HUES6 (cell line): ENCODE measurements around the gene NKAPL.
"Not testable (repeated sequence)": the region's sequence is repeated elsewhere in the genome, so short reads cannot be mapped to it uniquely, and the experiment has no call there.

Experiments
- H3K27ac ChIP-seq: 2 replicates; pipeline ENCODE4 v1.7.0; 2013; ENCODE audit warnings: low read depth, mild to moderate bottlenecking, low read length, inconsistent platforms
- H3K27me3 ChIP-seq: 2 replicates; pipeline ENCODE4 v1.6.1; 2013; ENCODE audit warnings: low read length; ENCODE audit not compliant: control insufficient read depth, insufficient read depth
- H3K36me3 ChIP-seq: 2 replicates; pipeline ENCODE4 v1.6.1; 2013; ENCODE audit warnings: low read length; ENCODE audit not compliant: control insufficient read depth, insufficient read depth
- H3K4me1 ChIP-seq: 2 replicates; pipeline ENCODE4 v1.6.1; 2013; ENCODE audit warnings: low read length; ENCODE audit not compliant: control insufficient read depth, insufficient read depth
- H3K4me3 ChIP-seq: 2 replicates; pipeline ENCODE4 v1.5.1; 2013; ENCODE audit warnings: low read depth, low read length
- H3K9ac ChIP-seq: one replicate; pipeline ENCODE4 v1.6.1; 2013; ENCODE audit warnings: mild to moderate bottlenecking, low read length
- H3K9me3 ChIP-seq: 2 replicates; pipeline ENCODE4 v1.6.1; 2013; ENCODE audit warnings: low read depth, low read length; ENCODE audit not compliant: control insufficient read depth, insufficient read depth

NKAPL gene

DNA sequence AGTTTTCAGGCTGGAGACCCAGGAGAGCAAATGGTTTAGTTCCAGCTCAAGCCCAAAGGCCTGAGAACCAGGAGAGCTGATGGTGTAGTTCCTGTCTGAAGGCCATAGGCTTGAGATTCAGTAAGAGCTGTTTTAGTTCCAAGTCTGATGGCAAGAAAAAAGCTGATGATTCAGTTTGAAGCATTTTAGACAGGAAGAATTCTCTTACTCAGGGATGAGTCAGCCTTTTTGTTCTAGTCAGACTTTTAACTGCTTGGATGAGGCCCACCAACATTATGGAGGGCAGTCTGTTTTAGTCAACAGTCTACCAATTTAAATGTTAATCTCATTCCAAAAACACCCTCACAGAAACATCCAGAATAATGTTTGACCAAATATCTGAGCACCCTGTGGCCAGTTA, 10.4 kb downstream of the NKAPL start:
- no peak overlapping the region for H3K4me3 ChIP-seq
- H3K27ac ChIP-seq = no peak overlapping the region
- H3K4me1 ChIP-seq = 0 out of 2 replicates have a peak, but pooled peaks cover 3% of the 10 kb centered on the region

DNA sequence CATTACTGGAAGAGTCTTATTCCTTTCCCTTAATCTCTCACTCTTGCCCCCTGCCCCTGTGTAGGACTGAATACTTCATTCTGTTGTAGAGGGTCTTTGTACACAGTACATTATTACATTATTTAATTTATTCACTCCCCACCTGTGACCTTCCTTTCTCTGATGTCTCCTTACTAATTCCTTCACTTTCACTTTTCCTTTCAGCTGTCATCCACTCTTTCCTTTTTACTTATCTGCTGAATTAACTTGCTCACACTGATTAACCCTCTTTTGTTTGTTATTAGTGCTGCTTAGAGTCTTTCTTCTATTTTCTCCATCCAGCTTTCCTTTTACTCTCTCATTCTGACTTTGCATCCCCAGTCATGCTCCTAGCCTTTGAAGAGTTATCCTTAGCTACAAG, 15.8 kb downstream of the NKAPL start:
- Histone ChIP-seq H3K36me3 (peaks cover 51% of the 10 kb centered on the region), H3K4me3 (no peak overlapping the region), H3K9ac (no peak overlapping the region), H3K4me1 (no peaks in the 10 kb centered on the region), H3K27me3 (no peaks in the 10 kb centered on the region), H3K27ac (no peak overlapping the region), H3K9me3 (no peaks in the 10 kb centered on the region)

More for the DNA sequence above, 10.4 kb downstream of the NKAPL start:
- H3K9me3 ChIP-seq = no peaks in the 10 kb centered on the region
- H3K27me3 ChIP-seq = no peaks in the 10 kb centered on the region
- H3K9ac ChIP-seq = peak overlapping the region; percentile 8
- H3K36me3 ChIP-seq = peaks cover 26% of the 10 kb centered on the region

DNA sequence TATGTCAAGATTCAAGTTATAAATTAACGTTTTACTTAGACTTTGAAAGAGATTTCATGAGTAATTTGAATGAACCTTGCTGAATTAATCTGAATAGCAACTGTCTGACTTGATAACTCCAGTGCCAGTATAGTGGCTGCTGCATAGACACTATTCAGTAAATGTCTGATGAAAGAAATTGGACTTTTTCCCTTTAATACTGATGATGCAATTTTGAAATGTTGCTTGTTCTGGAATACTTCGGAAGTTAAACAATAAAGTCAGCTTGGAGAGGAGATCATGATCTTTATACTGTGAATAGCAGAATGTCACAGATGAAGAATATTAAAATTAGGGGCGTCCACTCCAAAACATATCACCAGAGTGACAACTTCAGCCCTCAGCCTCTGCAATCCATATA, 18.6 kb downstream of the NKAPL start:
- no peaks in the 10 kb centered on the region for H3K4me1 ChIP-seq
- no peak overlapping the region for H3K4me3 ChIP-seq
- H3K9ac ChIP-seq = no peak overlapping the region
- peaks cover 41% of the 10 kb centered on the region for H3K36me3 ChIP-seq
- H3K27me3 ChIP-seq = no peaks in the 10 kb centered on the region
- H3K27ac ChIP-seq = no peak overlapping the region
- H3K9me3 ChIP-seq = no peaks in the 10 kb centered on the region

DNA sequence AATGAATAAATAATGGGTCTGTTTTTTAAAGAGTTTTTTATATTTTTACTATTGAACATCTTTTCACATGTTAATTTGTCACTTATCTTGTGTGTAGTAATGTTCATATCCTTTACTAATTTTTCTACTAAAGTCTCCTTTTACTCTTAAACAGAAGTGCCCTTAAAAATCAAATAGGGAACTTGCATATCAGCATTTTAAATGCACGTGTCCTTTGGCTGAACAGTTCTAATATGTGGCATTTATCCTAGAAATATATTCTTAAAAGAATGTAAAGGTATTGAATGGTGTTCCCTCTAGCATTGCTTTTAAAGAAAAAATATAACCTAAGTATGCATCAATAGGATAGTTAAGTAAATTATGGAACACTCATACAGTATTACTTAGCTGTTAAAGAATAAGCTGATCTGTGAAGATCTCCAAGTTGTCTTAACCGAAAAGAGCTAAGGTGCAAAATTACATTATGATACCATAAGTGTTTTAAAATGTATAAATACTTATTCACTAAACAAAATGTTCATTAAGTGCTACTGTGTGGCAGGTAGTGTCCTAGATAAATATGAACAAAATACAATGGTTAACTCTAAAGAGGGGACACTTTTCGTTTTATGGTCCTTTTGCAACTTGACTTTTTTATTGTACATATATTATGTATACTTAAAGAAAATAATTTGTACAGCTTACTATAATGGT, 21.6 kb downstream of the NKAPL start:
- Histone ChIP-seq H3K36me3 (peaks cover 34% of the 10 kb centered on the region), H3K9ac (no peak overlapping the region), H3K9me3 (no peaks in the 10 kb centered on the region), H3K4me3 (peak overlapping the region; percentile 85), H3K4me1 (no peaks in the 10 kb centered on the region), H3K27ac (no peak overlapping the region), H3K27me3 (no peaks in the 10 kb centered on the region)

DNA sequence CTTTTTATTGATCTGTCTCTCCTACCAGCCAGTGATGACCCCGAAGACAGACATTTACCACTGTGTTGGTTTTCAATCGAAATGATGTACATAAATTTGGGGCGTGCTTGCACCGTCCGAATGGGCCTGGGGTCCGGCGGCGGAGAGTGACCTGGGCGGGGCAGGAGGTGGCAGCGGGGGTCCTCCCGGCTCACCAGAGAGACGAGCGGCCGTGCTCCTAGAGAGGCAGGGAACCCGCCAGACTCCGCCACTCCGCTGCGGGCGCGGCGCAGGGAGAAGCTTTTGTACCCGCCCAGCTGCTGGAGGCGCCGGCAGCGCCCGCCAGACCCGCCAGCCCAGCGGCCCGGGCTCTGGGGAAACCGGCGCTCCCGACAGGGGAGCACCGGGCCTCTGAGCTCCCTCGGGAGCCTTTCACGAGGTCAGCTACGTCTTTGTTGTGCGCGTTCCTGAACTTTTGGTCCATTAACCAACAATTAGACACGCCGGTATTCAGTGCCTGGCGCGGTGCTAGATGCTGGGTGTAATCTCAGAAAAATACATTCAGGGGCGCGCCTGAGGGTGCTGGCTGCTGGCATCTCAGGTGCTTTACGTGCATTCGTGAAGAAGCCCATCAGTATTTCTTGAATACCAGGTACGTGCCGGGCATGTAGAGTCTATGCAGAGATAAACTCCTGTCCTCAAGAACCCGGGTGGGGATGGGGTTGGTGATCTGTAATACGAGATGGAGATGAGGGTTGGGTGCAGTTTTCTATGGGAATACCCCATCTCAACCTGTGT, 22.4 kb downstream of the NKAPL start, which contains the start of gene PGBD1:
Gene PGBD1, plus strand, starts transcription at position 285 of the 777 bp plus-strand sequence. CDS start 2,242 bp downstream, outside the sequence.
- Histone ChIP-seq H3K4me1 (no peaks in the 10 kb centered on the region), H3K27me3 (no peaks in the 10 kb centered on the region), H3K9me3 (no peaks in the 10 kb centered on the region), H3K9ac (peak within 1 kb of the TSS; percentile 73), H3K4me3 (peak within 1 kb of the TSS; percentile 85), H3K36me3 (peaks cover 34% of the 10 kb centered on the region), H3K27ac (no peak within 1 kb of the TSS; the same call in 1 of the 2 replicates)

DNA sequence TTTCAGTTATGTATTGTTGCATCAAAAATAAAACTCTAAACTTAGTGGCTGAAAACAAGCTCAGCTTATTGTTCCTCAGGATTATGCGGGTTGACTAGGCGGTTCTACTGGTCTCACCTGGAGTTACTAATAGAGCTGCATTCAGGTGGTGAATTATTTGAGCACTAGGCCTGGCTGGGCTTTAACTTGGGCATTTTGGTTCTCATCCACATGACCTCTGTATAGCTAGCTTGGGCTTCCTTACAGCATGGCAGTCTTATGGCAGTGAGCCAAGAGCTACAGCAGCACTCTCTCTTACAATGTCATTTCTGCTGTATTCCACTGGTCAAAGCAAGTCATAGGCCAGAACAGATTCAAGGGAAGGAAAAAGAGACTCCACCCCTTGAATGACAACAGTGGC, 23.8 kb downstream of the NKAPL start:
- Histone ChIP-seq H3K9ac (no peak overlapping the region), H3K9me3 (no peaks in the 10 kb centered on the region), H3K27me3 (no peaks in the 10 kb centered on the region), H3K4me3 (peak overlapping the region; percentile 85; the same call in 1 of the 2 replicates), H3K27ac (no peak overlapping the region), H3K36me3 (peaks cover 41% of the 10 kb centered on the region), H3K4me1 (no peaks in the 10 kb centered on the region)

DNA sequence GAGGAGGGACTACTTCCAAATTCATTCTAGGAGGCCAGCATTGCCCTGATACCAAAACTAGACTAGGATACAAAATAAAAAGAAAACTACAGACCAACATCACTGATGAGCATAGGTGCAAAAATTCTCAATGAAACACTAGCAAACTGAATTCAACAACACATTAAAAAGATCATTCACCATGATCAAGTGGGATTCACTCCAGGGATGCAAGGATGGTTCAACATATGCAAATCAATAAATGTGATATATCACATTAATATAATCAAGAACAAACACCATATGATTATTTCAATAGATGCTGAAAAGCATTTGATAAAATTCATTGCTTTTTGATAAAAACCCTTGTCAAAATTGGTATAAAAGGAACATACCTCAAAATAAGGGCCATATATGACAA, 32.5 kb downstream of the NKAPL start:
- no peaks in the 10 kb centered on the region for H3K4me1 ChIP-seq
- no peak overlapping the region for H3K27ac ChIP-seq
- H3K4me3 ChIP-seq = no peak overlapping the region
- H3K36me3 ChIP-seq = peaks cover 38% of the 10 kb centered on the region
- no peak overlapping the region for H3K9ac ChIP-seq
- H3K27me3 ChIP-seq = no peaks in the 10 kb centered on the region
- no peaks in the 10 kb centered on the region for H3K9me3 ChIP-seq

DNA sequence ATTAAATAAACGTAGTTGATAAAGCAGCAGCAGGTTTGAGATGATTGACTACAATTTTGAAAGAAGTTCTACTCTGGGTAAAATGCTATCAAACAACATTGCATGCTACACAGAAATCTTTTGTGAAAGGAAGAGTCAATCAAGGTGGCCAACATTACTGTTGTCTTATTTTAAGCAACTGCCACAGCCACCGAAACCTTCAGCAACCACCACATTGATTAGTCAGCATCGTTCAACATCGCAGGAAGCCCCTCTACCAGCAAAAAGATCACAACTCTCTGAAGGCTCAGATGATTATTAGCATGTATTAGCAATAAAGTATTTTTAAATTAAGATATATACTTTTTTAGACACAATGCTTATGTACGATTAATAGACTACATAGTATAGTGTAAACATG, 36.2 kb downstream of the NKAPL start:
- H3K4me1 ChIP-seq = no peaks in the 10 kb centered on the region
- H3K9ac ChIP-seq = no peak overlapping the region
- H3K27ac ChIP-seq = no peak overlapping the region
- H3K36me3 ChIP-seq = peaks cover 27% of the 10 kb centered on the region
- H3K9me3 ChIP-seq = no peaks in the 10 kb centered on the region
- H3K4me3 ChIP-seq = no peak overlapping the region
- H3K27me3 ChIP-seq = no peaks in the 10 kb centered on the region

DNA sequence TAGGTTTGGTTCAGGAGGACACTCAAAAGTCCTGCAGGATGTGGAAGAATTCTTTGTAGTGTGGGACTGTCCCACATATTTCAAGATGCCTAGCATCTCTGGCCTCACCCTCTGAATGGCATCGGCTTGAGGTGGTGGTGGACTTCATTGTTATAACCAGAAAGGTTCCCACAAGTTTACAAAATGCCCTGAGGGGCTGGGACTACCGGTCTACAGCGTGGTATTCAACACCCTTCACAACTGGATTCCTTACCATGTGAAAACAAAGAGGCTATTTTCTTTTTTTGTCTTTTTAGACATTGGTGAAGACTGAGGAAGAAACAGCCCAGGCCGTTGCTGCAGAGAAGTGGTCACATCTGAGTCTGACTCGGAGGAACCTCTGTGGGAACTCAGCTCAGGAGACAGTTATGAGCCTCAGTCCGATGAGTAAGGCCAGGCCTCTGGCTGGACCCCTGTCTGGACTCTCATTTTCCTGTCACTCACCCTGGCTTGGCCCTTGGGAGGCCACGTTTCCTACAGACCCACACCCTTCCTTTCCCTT, 37.5 kb downstream of the NKAPL start:
- H3K9ac ChIP-seq = no peak overlapping the region
- H3K9me3 ChIP-seq = no peaks in the 10 kb centered on the region
- no peak overlapping the region for H3K27ac ChIP-seq
- peaks cover 37% of the 10 kb centered on the region for H3K36me3 ChIP-seq
- no peaks in the 10 kb centered on the region for H3K27me3 ChIP-seq
- no peak overlapping the region for H3K4me3 ChIP-seq
- H3K4me1 ChIP-seq = no peaks in the 10 kb centered on the region

DNA sequence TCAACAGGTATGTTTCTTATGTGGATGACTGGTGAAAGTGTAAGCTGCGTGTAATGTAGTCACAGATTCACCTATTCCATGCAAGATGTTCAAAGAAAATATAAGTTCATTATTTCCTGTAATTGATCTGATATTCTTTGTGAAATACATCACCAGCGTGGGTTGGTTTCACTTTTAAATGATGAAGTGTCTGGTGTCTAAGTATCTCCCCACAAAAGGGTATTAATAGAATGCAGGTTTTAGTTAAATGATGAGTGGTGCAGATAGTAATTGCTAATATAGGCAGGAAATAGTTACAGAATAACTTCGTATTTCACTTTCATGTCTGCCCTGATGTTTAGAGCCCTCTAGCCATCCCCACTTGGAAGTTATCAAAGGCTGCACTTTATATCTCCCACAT, 44.5 kb downstream of the NKAPL start:
- H3K27ac ChIP-seq = no peak overlapping the region
- no peaks in the 10 kb centered on the region for H3K27me3 ChIP-seq
- no peak overlapping the region for H3K9ac ChIP-seq
- no peak overlapping the region for H3K4me3 ChIP-seq
- no peaks in the 10 kb centered on the region for H3K9me3 ChIP-seq
- no peaks in the 10 kb centered on the region for H3K4me1 ChIP-seq
- H3K36me3 ChIP-seq = peaks cover 30% of the 10 kb centered on the region

DNA sequence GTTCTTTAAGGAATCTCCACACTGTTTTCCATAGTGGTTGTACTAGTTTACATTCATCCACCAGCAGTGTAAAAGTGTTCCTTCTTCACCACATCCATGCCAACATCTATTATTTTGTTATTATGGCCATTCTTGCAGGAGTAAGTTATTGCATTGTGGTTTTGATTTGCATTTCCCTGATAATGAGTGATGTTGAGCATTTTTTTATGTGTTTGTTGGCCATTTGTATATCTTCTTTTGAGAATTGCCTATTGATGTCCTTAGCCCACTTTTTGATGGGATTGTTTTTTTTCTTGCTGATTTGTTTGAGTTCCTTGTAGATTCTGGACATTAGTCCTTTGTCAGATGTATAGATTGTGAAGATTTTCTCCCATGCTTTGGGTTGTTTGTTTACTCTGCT, 47.3 kb downstream of the NKAPL start:
- not testable (repeated sequence) for H3K27me3 ChIP-seq, H3K27ac ChIP-seq, H3K9me3 ChIP-seq, H3K4me3 ChIP-seq, H3K9ac ChIP-seq
- Histone ChIP-seq H3K4me1 (peaks cover 15% of the 10 kb centered on the region; the same call in 1 of the 2 replicates), H3K36me3 (peaks cover 20% of the 10 kb centered on the region)
